GM19043 (cell line): ENCODE measurements around the gene CPT1B.
"Not testable (repeated sequence)": the region's sequence is repeated elsewhere in the genome, so short reads cannot be mapped to it uniquely, and the experiment has no call there.

ENCODE experiments used
- ATAC-seq: cut with Tn5 transposase; IDR thresholded peaks from one replicate; pipeline ENCODE4 v1.9.1; 2021; ENCODE audit warnings: low read depth; ENCODE audit not compliant: unreplicated experiment

CPT1B gene

GRCh38 chr22:50610041-50610451 lies 31.8 kb upstream of the CPT1B start:
- ATAC-seq = no peak

- ATAC-seq = no peak
Measured at GRCh38 chr22:50609599-50609998, 31.4 kb upstream of the CPT1B start.

DNA sequence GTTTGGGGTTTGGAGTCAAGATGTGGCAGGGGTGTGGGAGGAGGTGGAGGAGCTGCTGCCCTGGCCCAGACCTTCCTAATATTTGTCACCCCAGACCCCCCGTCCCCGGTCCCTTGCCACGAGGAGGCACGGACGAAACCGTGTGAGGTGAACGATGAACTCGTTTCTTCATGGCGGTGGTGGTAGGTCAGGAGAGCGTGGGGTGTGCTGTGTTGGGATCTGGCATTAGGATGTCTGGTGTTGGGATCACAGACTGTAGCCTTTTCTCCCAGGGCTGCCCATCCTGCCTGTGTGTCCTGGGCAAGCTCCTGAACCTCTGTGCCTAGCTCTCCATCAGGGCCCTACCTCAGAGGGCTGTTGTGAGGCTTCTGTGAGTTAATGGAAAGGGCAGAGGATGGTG lies 30.8 kb upstream of the CPT1B start:
- no peak for ATAC-seq

GRCh38 chr22:50608058-50608840 lies 30.0 kb upstream of the CPT1B start:
- ATAC-seq = not testable (repeated sequence)

DNA sequence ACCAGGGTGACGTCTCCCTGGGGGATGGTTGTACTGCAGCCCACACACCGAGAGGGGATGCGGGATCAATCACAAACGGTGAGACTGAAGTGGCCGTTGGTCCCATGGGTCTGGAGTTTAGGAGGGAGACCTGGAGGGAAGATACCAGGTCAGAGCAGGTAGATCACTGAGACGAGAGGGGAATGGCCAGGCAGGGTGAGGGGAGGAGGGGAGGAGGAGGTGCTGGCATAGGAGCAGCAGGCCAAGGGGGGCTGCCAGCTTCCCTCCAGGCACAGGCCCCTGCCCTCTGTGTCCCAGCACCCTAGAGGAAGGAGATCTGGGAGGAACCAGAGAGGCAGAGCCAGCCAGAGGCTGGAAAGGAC lies 29.4 kb upstream of the CPT1B start:
- no peak for ATAC-seq

DNA sequence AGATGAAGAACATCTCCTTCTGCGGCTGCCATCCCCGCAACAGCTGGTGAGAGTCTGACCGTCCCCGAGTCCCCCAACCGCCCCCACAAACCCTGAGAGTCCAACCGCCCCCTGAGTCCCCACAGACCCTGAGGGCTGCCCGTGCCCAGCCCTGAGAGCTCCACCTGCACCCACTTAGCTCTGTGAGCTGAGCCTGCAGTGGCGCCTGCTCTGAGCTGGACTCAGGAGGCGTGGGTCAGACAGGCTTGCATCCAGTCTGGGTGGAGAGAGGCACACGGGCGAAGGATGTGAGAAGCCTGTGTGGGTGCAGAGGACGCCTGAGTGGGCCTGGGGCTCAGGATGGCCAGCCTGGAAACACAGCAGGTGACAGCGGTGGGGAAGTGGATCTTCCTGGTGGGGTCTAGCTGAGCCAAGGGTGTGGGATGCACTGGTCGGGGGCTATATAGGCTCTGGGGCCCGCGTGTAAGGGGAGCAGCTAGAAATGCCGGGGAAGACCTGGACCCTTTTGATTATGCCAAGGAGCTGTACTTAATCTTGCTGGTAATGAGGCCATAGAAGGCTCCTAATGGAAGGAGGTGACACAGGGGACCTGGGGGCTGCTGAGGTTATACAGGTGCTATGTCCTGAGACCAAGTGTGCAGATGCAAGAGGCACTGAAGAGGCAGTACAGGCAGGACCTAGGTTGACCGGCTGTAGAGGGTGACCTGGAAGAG lies 28.9 kb upstream of the CPT1B start:
- ATAC-seq = no peak

DNA sequence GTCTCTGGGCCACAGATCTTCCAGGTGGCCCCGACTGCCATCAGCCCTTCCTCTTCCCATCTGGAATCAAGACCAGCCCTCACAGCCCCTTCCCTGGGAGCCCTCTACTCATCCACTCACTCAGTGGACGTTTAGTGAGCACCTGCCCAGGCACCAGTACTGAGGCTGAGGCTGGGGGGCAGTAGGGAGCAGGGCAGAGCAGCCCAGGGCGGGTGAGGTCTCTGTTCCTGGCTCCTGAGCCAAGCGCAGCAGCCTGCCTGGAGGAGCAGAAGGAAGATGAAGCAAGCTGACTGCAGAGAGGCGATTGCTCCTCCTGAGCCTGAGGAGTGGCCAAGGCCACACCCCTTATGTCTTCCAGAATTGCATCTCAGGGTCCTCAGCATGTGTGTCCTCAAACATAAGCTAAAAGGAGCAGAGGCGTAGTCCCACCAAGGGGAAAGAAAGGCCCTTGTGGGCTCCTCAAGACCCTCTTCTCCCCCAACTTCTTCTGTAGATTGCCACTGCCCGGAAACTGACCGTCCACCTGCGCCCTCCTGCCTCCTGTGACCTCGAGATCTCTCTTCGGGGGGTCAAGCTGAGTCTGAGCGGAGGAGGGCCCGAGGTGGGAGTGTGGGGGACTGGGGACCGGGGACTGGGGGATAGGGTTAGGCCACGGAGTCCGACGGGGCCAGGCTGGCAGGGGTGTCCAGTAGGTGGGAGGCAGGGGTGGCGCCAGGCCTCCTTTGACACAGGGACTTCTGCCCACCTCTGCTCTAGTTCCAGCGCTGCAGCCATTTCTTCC lies 28.1 kb upstream of the CPT1B start:
- ATAC-seq = no peak

DNA sequence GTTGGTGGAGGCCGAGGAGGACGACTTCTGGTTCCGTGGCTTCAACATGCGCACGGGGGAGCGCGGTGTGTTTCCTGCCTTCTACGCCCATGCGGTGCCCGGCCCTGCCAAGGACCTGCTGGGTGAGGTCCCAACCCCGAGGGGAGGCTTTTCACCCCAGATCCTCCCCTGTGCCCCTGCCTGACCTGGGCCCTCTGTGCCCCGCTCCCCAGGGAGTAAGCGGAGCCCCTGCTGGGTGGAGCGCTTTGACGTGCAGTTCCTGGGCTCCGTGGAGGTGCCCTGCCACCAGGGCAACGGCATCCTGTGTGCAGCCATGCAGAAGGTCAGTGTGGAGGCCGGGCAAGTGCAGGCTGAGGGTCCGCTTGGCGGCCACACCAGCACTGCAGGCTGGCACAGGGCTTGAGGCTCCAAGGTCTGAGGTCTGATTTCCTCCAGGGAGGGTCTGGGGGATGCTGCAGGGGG lies 27.4 kb upstream of the CPT1B start:
- no peak for ATAC-seq

GRCh38 chr22:50605002-50605612 lies 26.9 kb upstream of the CPT1B start:
- no peak for ATAC-seq

GRCh38 chr22:50604256-50605001 lies 26.2 kb upstream of the CPT1B start:
- no peak for ATAC-seq

GRCh38 chr22:50603511-50604255 lies 25.5 kb upstream of the CPT1B start:
- ATAC-seq = no peak

DNA sequence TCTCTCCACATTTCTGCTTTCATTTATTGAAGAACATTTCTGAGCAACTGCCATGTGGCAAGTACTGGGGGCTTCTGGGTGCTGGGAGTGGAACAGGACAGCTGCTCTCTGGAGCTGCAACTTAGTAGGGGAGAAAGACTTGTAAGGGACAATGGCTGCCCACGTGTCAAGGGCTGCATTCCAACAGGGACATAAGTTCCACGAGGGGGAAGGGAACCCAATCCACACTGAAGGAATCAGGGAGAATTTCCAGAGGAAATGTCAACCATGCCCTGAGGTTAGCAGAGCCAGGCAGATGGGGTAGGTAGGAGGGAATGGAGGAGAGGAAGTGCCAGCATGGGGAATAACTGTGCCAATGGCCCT lies 24.1 kb upstream of the CPT1B start:
- no peak for ATAC-seq

DNA sequence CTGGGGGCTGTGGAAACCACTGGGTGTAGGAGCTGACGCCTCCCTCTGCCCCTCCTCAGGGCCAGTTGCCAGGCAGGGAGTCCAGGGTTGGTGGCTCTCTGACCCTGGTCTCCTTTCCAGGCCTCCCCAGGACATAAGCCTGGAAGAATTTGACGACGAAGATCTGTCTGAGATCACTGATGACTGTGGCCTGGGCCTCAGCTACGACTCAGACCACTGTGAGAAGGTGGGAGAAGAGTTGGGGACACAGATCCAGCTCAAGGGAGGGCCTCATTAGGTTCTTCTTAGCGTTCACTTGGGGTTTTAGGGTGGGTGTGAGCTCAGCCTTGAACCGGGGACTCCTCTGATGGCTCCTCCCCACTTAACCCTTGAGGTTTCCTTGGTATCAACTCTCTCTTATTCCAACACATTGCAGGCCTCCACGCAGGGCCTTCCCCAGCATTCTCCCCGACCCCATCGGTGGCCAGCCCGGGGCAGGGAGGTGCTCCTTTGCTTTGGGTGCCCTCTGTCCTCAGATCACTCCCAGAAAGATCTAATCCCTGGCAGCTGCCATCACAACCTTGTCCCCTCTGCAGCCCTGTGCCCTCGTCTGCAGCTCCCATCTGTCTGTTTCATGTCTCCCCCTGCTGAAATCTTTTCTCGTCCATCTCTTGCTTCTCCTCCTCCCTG lies 23.6 kb upstream of the CPT1B start:
- ATAC-seq = no peak

DNA sequence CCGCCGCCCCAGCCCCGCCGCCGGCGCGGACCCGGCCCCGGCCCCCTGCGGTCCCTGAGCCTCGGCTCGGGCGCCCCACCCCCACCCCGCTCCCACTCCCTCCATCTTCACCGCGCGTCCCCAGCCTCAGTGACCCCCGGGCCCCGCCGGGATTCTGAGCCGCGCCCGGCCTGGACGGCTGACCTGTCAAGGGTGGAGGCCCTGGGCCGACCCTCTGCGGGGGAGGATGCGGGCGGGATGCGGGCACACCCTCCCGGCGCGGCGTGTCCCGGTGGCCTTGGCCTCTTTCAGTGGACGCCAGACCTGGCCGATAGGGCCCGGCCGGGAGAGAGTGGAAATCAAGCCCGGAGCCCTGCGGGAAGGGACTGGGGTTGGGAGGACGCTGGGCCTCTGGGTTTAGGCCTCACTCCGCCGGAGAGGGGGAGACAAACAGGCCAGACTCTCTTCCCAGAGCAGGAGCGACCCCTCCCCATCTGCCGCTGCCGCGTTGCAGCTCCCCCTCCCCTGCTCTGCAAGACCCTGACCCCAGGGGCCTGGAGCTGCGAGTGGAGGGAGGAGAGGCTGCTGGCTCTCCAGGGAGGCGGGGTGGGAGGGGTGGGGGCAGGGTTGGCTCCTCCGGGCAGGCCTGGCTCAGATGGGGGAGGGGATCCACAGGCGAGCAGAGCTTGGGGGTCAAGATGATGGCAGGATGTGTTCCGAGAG lies 22.9 kb upstream of the CPT1B start:
- no peak for ATAC-seq

DNA sequence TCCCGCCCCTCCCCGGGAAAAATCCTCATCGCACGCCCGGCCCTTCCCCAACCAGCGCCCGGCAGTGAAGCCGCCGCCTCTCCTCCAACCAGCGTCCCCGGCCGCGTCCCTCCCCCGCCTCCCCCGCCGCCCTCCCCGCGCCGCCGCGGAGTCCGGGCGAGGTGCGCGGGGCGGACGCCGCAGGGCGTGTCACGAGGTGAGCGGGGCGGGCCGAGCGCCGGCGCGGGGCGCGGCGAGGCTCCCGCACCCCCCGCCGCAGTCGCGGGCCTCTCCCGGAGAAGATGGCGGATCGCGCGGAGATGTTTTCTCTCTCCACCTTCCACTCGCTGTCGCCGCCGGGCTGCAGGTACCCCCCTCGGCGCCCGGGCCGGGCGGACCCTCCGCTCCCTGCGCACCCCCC lies 22.3 kb upstream of the CPT1B start, which contains the start of gene MAPK8IP2:
MAPK8IP2 (plus strand) TSS at position 256 of the 400 bp plus-strand sequence; CDS start at position 282, 26 bp downstream.
- no peak for ATAC-seq

DNA sequence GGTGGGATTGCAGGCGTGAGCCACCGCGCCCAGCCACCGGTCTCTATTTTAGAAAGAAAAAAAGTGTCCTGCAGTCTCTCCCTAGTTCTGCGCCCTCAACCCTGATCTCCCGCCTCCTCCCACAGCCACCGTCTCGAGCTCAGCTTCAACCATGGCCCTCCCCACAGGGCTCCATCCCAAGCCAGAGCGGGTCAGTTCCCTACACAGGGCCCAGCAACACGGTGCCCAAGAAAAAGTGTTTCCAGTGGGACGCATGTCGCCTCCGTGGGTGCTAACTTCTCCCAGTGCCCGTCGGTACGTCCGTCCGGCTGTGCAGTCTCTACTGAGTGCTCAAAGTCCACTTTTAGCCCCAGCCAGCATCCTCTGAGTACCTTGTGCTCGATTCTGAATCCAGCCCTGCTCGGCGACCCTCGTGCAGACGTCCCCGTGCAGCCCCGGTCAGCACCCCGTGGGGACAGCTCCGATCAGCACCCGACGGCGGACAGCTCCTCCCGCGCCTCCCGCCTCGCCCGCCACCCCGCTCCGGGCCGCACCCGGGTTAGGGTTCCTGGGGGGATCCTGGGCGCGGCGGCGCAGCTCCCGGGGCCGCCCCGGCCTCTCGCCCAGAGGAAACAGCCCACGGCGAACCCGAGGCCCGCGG lies 21.7 kb upstream of the CPT1B start:
- ATAC-seq = no peak

GRCh38 chr22:50597097-50597496 lies 18.9 kb upstream of the CPT1B start:
- no peak for ATAC-seq

- no peak for ATAC-seq
Measured at GRCh38 chr22:50595189-50595588, 17.0 kb upstream of the CPT1B start.
